Astrocyte of the spinal cord (primary cell): ENCODE measurements around the gene FGF6.

Experiments
- DNase-seq: peaks from one replicate; pipeline ENCODE4 v3.0.0; 2011; ENCODE audit warnings: low read depth, low spot score
- H3K4me3 ChIP-seq: 2 replicates; pipeline ENCODE4 v1.5.1; 2011; ENCODE audit warnings: low read depth, mild to moderate bottlenecking, low read length, moderate library complexity
- in situ Hi-C: cut with HindIII; loops from 2 replicates; pipeline ENCODE4 v1.10.0; 2017; ENCODE audit warnings: low sequenced_read_pairs
- TF ChIP-seq, protein P1 (sequence below): IDR thresholded peaks from 2 replicates; pipeline ENCODE4 v1.5.1; 2012; ENCODE audit warnings: low read depth, mild to moderate bottlenecking, low read length, inconsistent platforms

Gene FGF6

DNA sequence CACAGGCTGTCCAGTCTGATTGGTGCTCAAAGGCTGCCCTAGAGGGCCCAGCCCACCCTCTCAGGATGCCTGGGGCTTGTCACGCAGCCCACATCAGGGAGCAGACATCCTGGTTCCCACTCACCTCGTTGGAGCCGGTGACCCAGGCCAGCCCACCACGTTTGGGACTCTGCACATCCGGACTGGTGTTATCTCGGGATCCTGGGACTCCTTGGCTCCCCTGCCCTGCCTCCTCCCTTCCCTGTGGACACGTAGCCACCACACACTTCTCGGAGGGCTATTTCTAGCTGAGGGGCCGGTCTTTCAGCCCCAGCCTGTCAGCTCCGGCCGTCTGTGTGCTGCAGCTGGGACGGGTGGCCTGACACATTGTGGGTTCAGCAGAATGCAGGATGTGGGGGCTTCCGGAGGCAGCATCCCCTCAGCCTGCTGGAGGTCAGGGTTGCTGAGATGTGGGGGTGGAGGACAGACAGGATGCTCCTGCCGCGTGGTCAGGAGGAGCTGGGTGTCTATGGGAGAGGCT lies 53.3 kb downstream of the FGF6 start:
- TF ChIP-seq, protein P1, sequence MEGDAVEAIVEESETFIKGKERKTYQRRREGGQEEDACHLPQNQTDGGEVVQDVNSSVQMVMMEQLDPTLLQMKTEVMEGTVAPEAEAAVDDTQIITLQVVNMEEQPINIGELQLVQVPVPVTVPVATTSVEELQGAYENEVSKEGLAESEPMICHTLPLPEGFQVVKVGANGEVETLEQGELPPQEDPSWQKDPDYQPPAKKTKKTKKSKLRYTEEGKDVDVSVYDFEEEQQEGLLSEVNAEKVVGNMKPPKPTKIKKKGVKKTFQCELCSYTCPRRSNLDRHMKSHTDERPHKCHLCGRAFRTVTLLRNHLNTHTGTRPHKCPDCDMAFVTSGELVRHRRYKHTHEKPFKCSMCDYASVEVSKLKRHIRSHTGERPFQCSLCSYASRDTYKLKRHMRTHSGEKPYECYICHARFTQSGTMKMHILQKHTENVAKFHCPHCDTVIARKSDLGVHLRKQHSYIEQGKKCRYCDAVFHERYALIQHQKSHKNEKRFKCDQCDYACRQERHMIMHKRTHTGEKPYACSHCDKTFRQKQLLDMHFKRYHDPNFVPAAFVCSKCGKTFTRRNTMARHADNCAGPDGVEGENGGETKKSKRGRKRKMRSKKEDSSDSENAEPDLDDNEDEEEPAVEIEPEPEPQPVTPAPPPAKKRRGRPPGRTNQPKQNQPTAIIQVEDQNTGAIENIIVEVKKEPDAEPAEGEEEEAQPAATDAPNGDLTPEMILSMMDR, result no peak
- H3K4me3 ChIP-seq, result no peak overlapping the region
- in situ Hi-C loops, result no loop called here
- DNase-seq, result no peak

GRCh38 chr12:4388662-4389061 lies 57.0 kb downstream of the FGF6 start:
- in situ Hi-C loops, result no loop called here
- TF ChIP-seq, protein P1, result no peak
- no peak overlapping the region for H3K4me3 ChIP-seq
- DNase-seq, result no peak

- no peak for DNase-seq
- in situ Hi-C loops, result no loop called here
- TF ChIP-seq, protein P1, result no peak
- H3K4me3 ChIP-seq, result no peak overlapping the region
Measured at GRCh38 chr12:4388032-4388431, 57.6 kb downstream of the FGF6 start.

DNA sequence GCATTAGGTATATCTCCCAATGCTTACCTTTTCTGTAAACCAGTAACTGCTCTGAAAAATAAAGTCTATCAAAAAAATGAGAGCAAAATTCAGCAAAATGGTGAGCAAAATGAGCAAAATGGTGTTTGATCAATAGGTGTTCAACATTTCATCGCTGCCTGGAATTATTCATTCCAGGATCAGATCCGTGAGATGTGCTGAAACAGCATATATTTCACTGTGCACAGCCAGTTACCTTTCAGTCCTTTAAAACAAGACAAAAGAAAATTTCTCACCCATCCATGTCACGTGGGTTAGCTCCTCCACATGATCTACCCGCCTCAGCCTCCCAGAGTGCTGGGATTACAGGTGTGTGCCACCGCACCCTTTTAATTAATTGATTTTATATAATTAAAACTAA lies 58.0 kb downstream of the FGF6 start:
- no peak overlapping the region for H3K4me3 ChIP-seq
- TF ChIP-seq, protein P1, result no peak
- DNase-seq, result no peak
- in situ Hi-C loops, result no loop called here

DNA sequence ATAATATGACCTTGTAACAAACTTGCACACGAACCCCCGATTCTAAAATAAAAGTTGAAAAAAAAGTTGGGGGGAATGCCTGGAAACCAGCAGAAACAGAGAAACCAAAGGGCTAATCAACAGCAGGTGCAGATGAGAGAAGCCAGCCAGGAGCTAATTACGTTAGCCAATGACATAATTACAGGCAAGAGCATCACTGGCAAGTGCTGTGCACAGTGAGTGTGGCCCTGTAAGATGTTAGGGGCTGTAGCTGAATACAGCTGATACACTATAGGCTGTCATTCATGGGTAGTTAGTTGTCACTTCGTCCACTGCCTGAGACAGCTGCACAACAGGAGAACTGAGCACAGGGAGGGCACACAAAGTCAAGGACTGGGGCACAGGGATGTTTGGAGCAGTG lies 58.8 kb downstream of the FGF6 start:
- TF ChIP-seq, protein P1, result no peak
- DNase-seq, result no peak
- in situ Hi-C loops, result no loop called here
- H3K4me3 ChIP-seq, result no peak overlapping the region
